HFFc6 (cell line): ENCODE measurements around the gene ANAPC2. TPM values are rescaled to one million over a fixed set of nuclear protein-coding genes. Genes with fewer than 3 reads are reported as not detected.

Experiments
- DNase-seq: peaks from one replicate; pipeline ENCODE4 v3.0.0-alpha.2; 2018
- H3K27ac Mint-ChIP-seq: 2 replicates; pipeline ENCODE4 v1.8.0; 2020; ENCODE audit warnings: mild to moderate bottlenecking, mixed read lengths
- H3K27me3 Mint-ChIP-seq: 2 replicates; pipeline ENCODE4 v1.8.0; 2021; ENCODE audit warnings: mild to moderate bottlenecking, moderate library complexity, mixed read lengths; ENCODE audit not compliant: insufficient read depth
- H3K36me3 Mint-ChIP-seq: 2 replicates; pipeline ENCODE4 v1.8.0; 2021; ENCODE audit warnings: low read depth, mixed read lengths
- H3K4me1 Mint-ChIP-seq: 2 replicates; pipeline ENCODE4 v1.8.0; 2020; ENCODE audit warnings: low read depth, mixed read lengths
- H3K4me3 Mint-ChIP-seq: 2 replicates; pipeline ENCODE4 v1.8.0; 2020; ENCODE audit warnings: mild to moderate bottlenecking, moderate library complexity, mixed read lengths
- H3K9me3 Mint-ChIP-seq: 2 replicates; pipeline ENCODE4 v1.8.0; 2020; ENCODE audit warnings: mild to moderate bottlenecking, mixed read lengths
- total RNA-seq, 6 experiments: library from RNA; stranded (reverse); fragmentation: NEBNext Ultra II Directional; extraction: Animal tissue kit (Norgen Biotek cat#: 25700); gene quantifications; 2 replicates in 1 of 6; 3 replicates in 5 of 6; pipeline ENCODE4 v1.2.3, GENCODE V29; 2021
- TF ChIP-seq, protein P1 (sequence below): fragments of 200-600 bp; sonication (generic); IDR thresholded peaks from 2 replicates; pipeline ENCODE4 v1.5.0; 2021; ENCODE audit warnings: antibody characterized with exemption, mild to moderate bottlenecking

ANAPC2 gene
- total RNA-seq, 6 experiments from 2014 or later: 34.8 to 41.5 (median 37.4) TPM

DNA sequence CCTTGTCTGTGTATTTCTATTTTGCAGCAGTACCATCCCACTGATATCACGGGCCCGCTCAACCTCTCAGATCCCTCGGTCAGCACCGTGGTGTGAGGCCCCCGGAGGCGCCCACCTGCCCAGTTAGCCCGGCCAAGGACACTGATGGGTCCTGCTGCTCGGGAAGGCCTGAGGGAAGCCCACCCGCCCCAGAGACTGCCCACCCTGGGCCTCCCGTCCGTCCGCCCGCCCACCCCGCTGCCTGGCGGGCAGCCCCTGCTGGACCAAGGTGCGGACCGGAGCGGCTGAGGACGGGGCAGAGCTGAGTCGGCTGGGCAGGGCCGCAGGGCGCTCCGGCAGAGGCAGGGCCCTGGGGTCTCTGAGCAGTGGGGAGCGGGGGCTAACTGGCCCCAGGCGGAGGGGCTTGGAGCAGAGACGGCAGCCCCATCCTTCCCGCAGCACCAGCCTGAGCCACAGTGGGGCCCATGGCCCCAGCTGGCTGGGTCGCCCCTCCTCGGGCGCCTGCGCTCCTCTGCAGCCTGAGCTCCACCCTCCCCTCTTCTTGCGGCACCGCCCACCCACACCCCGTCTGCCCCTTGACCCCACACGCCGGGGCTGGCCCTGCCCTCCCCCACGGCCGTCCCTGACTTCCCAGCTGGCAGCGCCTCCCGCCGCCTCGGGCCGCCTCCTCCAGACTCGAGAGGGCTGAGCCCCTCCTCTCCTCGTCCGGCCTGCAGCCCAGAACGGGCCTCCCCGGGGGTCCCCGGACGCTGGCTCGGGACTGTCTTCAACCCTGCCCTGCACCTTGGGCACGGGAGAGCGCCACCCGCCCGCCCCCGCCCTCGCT, 20.4 kb downstream of the ANAPC2 start:
- TF ChIP-seq, protein P1, sequence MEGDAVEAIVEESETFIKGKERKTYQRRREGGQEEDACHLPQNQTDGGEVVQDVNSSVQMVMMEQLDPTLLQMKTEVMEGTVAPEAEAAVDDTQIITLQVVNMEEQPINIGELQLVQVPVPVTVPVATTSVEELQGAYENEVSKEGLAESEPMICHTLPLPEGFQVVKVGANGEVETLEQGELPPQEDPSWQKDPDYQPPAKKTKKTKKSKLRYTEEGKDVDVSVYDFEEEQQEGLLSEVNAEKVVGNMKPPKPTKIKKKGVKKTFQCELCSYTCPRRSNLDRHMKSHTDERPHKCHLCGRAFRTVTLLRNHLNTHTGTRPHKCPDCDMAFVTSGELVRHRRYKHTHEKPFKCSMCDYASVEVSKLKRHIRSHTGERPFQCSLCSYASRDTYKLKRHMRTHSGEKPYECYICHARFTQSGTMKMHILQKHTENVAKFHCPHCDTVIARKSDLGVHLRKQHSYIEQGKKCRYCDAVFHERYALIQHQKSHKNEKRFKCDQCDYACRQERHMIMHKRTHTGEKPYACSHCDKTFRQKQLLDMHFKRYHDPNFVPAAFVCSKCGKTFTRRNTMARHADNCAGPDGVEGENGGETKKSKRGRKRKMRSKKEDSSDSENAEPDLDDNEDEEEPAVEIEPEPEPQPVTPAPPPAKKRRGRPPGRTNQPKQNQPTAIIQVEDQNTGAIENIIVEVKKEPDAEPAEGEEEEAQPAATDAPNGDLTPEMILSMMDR: no peak
- Mint-ChIP-seq H3K9me3 (no peaks in the 10 kb centered on the region), H3K4me3 (no peak overlapping the region), H3K27ac (no peak overlapping the region), H3K4me1 (no peaks in the 10 kb centered on the region), H3K36me3 (no peaks in the 10 kb centered on the region), H3K27me3 (peaks cover 20% of the 10 kb centered on the region)
- DNase-seq: no peak

GRCh38 chr9:137167277-137167746, 21.0 kb downstream of the ANAPC2 start:
- Mint-ChIP-seq H3K4me3 (no peak overlapping the region), H3K27me3 (peaks cover 22% of the 10 kb centered on the region), H3K36me3 (no peaks in the 10 kb centered on the region), H3K9me3 (no peaks in the 10 kb centered on the region), H3K4me1 (no peaks in the 10 kb centered on the region), H3K27ac (no peak overlapping the region)
- TF ChIP-seq, protein P1: no peak
- no peak for DNase-seq

- TF ChIP-seq, protein P1: no peak
- Mint-ChIP-seq H3K27ac (no peak overlapping the region), H3K4me3 (no peak overlapping the region), H3K9me3 (no peaks in the 10 kb centered on the region), H3K4me1 (no peaks in the 10 kb centered on the region), H3K27me3 (peaks cover 24% of the 10 kb centered on the region), H3K36me3 (no peaks in the 10 kb centered on the region)
- no peak for DNase-seq
Observed at GRCh38 chr9:137166380-137167229, 21.8 kb downstream of the ANAPC2 start.

- TF ChIP-seq, protein P1: no peak
- Mint-ChIP-seq H3K27me3 (peaks cover 30% of the 10 kb centered on the region), H3K36me3 (no peaks in the 10 kb centered on the region), H3K9me3 (no peaks in the 10 kb centered on the region), H3K27ac (no peak overlapping the region), H3K4me1 (no peaks in the 10 kb centered on the region), H3K4me3 (no peak overlapping the region)
- DNase-seq: no peak
Observed at GRCh38 chr9:137165250-137165836, 23.0 kb downstream of the ANAPC2 start.

- Mint-ChIP-seq H3K9me3 (no peaks in the 10 kb centered on the region), H3K4me1 (no peaks in the 10 kb centered on the region), H3K4me3 (no peak overlapping the region), H3K36me3 (no peaks in the 10 kb centered on the region), H3K27me3 (peaks cover 30% of the 10 kb centered on the region), H3K27ac (no peak overlapping the region)
- TF ChIP-seq, protein P1: no peak
- DNase-seq: no peak
Observed at GRCh38 chr9:137164370-137165249, 23.8 kb downstream of the ANAPC2 start.
